HCT116 (cell line): ENCODE results near the gene AP1M2. TPM values are rescaled to one million over a fixed set of nuclear protein-coding genes. Genes with fewer than 3 reads are reported as not detected.

Experiments
- ATAC-seq: fragments of 200-7000 bp; cut with Tn5 transposase; 2 replicates; pipeline ENCODE4 v1.9.1; 2020; ENCODE audit warnings: mild to moderate bottlenecking, moderate library complexity
- BruUV-seq: library from RNA; stranded (reverse); fragments of 400-500 nt; replicated peaks from 2 replicates; lab custom pipeline; 2021; lab: Mats Ljungman, UMichigan
- CTCF ChIA-PET: fragments of 300-600 bp; sonication (Branson Sonifier 250); formaldehyde crosslinking; loops from one replicate; lab custom pipeline; 2021; ENCODE audit warnings: antibody characterized with exemption; lab: Charles Lee
- POLR2A ChIA-PET: fragments of 300-600, 350-600 bp; sonication (Branson Sonifier 250); formaldehyde crosslinking; loops from one replicate; lab custom pipeline; 2021; ENCODE audit warnings: antibody characterized with exemption; lab: Charles Lee
- RAD21 ChIA-PET, 2 experiments: fragments of 300-600 bp; sonication (Branson Sonifier 250); formaldehyde crosslinking; loops; one replicate each; lab custom pipeline; 2023; ENCODE audit warnings: low total read pairs in 2 of 2; ENCODE audit not compliant: uncharacterized antibody in 2 of 2, unreplicated experiment in 2 of 2, low non-redundant PET in 1 of 2; lab: Charles Lee
- DNase-seq: peaks from one replicate; pipeline ENCODE4 v3.0.0-alpha.2; 2010; ENCODE audit warnings: low read depth, low spot score
- H2AFZ ChIP-seq: fragments of 200-600 bp; shearing (Covaris generic), sonication (generic); 2 replicates; pipeline ENCODE4 v1.6.1; 2017; ENCODE audit warnings: low read depth, mixed run types, mixed read lengths, antibody characterized with exemption, low read length; ENCODE audit not compliant: poor library complexity, severe bottlenecking
- H3K27ac ChIP-seq: 2 replicates; pipeline ENCODE4 v1.5.1; 2012; ENCODE audit warnings: low read depth, low read length
- H3K27me3 ChIP-seq: fragments of 200-600 bp; sonication (generic); 2 replicates; pipeline ENCODE4 v1.6.1; 2016; ENCODE audit warnings: mixed run types, low read length, mixed read lengths; ENCODE audit not compliant: insufficient read depth
- H3K36me3 ChIP-seq, 2 experiments: fragments of 200-500 bp in 1 of 2; fragments of 200-600 bp in 1 of 2; sonication (Bioruptor generic) in 1 of 2; sonication (generic) in 1 of 2; 2 replicates each; pipeline versions ENCODE4 v1.5.1 to v1.6.1; 2014 to 2016; ENCODE audit warnings: low read length in 2 of 2, inconsistent platforms in 1 of 2, mixed read lengths in 1 of 2, mixed run types in 1 of 2; ENCODE audit not compliant: insufficient read depth in 2 of 2, control insufficient read depth in 1 of 2
- H3K4me1 ChIP-seq, 2 experiments: fragments of 200-600 bp in 1 of 2; sonication (generic) in 1 of 2; 2 replicates each; pipeline versions ENCODE4 v1.5.1 to v1.6.1; 2012 to 2017; ENCODE audit warnings: low read length in 2 of 2, inconsistent platforms in 1 of 2, mild to moderate bottlenecking in 1 of 2, mixed read lengths in 1 of 2, mixed run types in 1 of 2, moderate library complexity in 1 of 2; ENCODE audit not compliant: insufficient read depth in 2 of 2, control insufficient read depth in 1 of 2
- H3K4me2 ChIP-seq: fragments of 200-600 bp; sonication (generic); 2 replicates; pipeline ENCODE4 v1.6.1; 2017; ENCODE audit warnings: mixed run types, low read length, mixed read lengths
- H3K4me3 ChIP-seq, 2 experiments: fragments of 200-600 bp in 1 of 2; sonication (generic) in 1 of 2; replicated peaks in 1 of 2; 2 replicates each; pipeline ENCODE4 v1.5.1; 2011 to 2016; ENCODE audit warnings: low read length in 2 of 2, control low read depth in 1 of 2, low read depth in 1 of 2, mild to moderate bottlenecking in 1 of 2, mixed read lengths in 1 of 2, mixed run types in 1 of 2
- H3K79me2 ChIP-seq: fragments of 200-600 bp; sonication (generic); 2 replicates; pipeline ENCODE4 v1.6.1; 2017; ENCODE audit warnings: mild to moderate bottlenecking, mixed run types, low read length, moderate library complexity, mixed read lengths; ENCODE audit not compliant: insufficient read depth
- H3K9ac ChIP-seq: fragments of 200-600 bp; sonication (generic); 2 replicates; pipeline ENCODE4 v1.6.1; 2016; ENCODE audit warnings: low read length, mixed read lengths
- H3K9me2 ChIP-seq: fragments of 200-600 bp; sonication (generic), shearing (Covaris generic); 2 replicates; pipeline ENCODE4 v1.6.1; 2017; ENCODE audit warnings: mixed run types, mild to moderate bottlenecking, moderate library complexity; ENCODE audit not compliant: insufficient read depth
- H3K9me3 ChIP-seq, 2 experiments: fragments of 200-500 bp in 1 of 2; fragments of 200-600 bp in 1 of 2; sonication (Bioruptor generic) in 1 of 2; sonication (generic) in 1 of 2; 2 replicates each; pipeline ENCODE4 v1.6.1; 2014 to 2017; ENCODE audit warnings: low read length in 2 of 2, mixed read lengths in 2 of 2, inconsistent platforms in 1 of 2, low read depth in 1 of 2, mild to moderate bottlenecking in 1 of 2, mixed run types in 1 of 2, moderate library complexity in 1 of 2; ENCODE audit not compliant: control insufficient read depth in 1 of 2, insufficient read depth in 1 of 2
- H4K20me1 ChIP-seq: fragments of 200-600 bp; sonication (generic), shearing (Covaris generic); 2 replicates; pipeline ENCODE4 v1.6.1; 2017; ENCODE audit warnings: mixed run types, mild to moderate bottlenecking, moderate library complexity; ENCODE audit not compliant: insufficient read depth
- EZH2phosphoT487 ChIP-seq: fragments of 200-600 bp; IDR thresholded peaks from 2 replicates; pipeline ENCODE4 v1.6.1; 2018; ENCODE audit warnings: antibody characterized with exemption, borderline replicate concordance
- FOSL1 ChIP-seq: IDR thresholded peaks from 2 replicates; pipeline ENCODE4 v1.6.1; 2012; ENCODE audit warnings: low read depth
- MAX ChIP-seq: IDR thresholded peaks from 2 replicates; pipeline ENCODE4 v1.6.1; 2012
- RAD21 ChIP-seq: IDR thresholded peaks from 2 replicates; pipeline ENCODE4 v1.6.1; 2012; ENCODE audit warnings: low read depth, mild to moderate bottlenecking
- REST ChIP-seq: IDR thresholded peaks from 2 replicates; pipeline ENCODE4 v1.6.1; 2012; ENCODE audit warnings: low read depth
- SIN3A ChIP-seq: IDR thresholded peaks from 2 replicates; pipeline ENCODE4 v1.6.1; 2012; ENCODE audit warnings: low read depth
- SP1 ChIP-seq: IDR thresholded peaks from 2 replicates; pipeline ENCODE4 v1.6.1; 2012; ENCODE audit warnings: low read depth
- SRF ChIP-seq: IDR thresholded peaks from 2 replicates; pipeline ENCODE4 v1.6.1; 2012; ENCODE audit warnings: low read depth
- TCF7L2 ChIP-seq: IDR thresholded peaks from 2 replicates; pipeline ENCODE4 v1.7.0; 2011; ENCODE audit warnings: borderline replicate concordance, inconsistent platforms; ENCODE audit not compliant: insufficient read depth, insufficient read length; ENCODE audit errors: extremely low read depth
- YY1 ChIP-seq: IDR thresholded peaks from 2 replicates; pipeline ENCODE4 v1.6.1; 2011; ENCODE audit warnings: low read length, low read depth, moderate library complexity, mild to moderate bottlenecking; ENCODE audit not compliant: insufficient replicate concordance; ENCODE audit errors: extremely low read depth
- ZBTB33 ChIP-seq: IDR thresholded peaks from 2 replicates; pipeline ENCODE4 v1.6.1; 2011; ENCODE audit warnings: mild to moderate bottlenecking, low read length, moderate library complexity; ENCODE audit not compliant: insufficient replicate concordance; ENCODE audit errors: extremely low read depth
- ZFX ChIP-seq: fragments of 450-650 bp; IDR thresholded peaks from 2 replicates; pipeline ENCODE4 v1.6.1; 2017
- ZNF274 ChIP-seq: fragments of 200-500 bp; sonication (Bioruptor generic); IDR thresholded peaks from 2 replicates; pipeline ENCODE4 v1.6.1; 2014; ENCODE audit warnings: mild to moderate bottlenecking, low read depth, low read length, inconsistent platforms
- intact Hi-C: fragments of 100-400 bp; cut with micrococcal nuclease; formaldehyde crosslinking; loops from 2 replicates; pipeline ENCODE4 v1.10.0; 2022
- total RNA-seq: library from RNA; stranded (reverse); gene quantifications from one replicate; pipeline ENCODE4 v1.2.1, GENCODE V29; 2021; ENCODE audit not compliant: unreplicated experiment

AP1M2 gene
- total RNA-seq, 1 experiment from 2014 or later: 111 TPM

- TF ChIP-seq SIN3A (no peak), TCF7L2 (no peak), FOSL1 (no peak), ZNF274 (no peak), EZH2phosphoT487 (no peak), REST (no peak), ZFX (no peak), SP1 (no peak), SRF (no peak), YY1 (no peak)
Observed at GRCh38 chr19:10553943-10554381, 33.1 kb downstream of the AP1M2 start (continued).

GRCh38 chr19:10553087-10553667, 33.9 kb downstream of the AP1M2 start:
- BruUV-seq: TSS peak; percentile 72
- CTCF ChIA-PET: interaction anchor here (0.6 to 2.6 kb wide), 3 partner anchors 11 to 70 kb away, joined by 3 to 15 read pairs (median 8); partner anchors contain the start of genes ATG4D and KEAP1
- ATAC-seq: 0 out of 2 replicates have a peak, but pooled peaks have one; percentile 2

More at GRCh38 chr19:10553087-10553667, 33.9 kb downstream of the AP1M2 start:
- Histone ChIP-seq H3K9me3 (no peaks in the 10 kb centered on the region), H3K27ac (no peak overlapping the region; the same call in 1 of the 2 replicates), H3K79me2 (no peaks in the 10 kb centered on the region; the same call in 1 of the 2 replicates), H3K27me3 (no peaks in the 10 kb centered on the region), H3K4me2 (no peak overlapping the region), H3K9me2 (no peaks in the 10 kb centered on the region), H4K20me1 (no peaks in the 10 kb centered on the region), H3K36me3 (peaks cover 17 to 50% of the 10 kb centered on the region in 2 experiments; a peak in 3 of 4 replicates), H2AFZ (no peak overlapping the region), H3K9ac (no peak overlapping the region), H3K4me3 (no peak overlapping the region), H3K4me1 (no peaks in the 10 kb centered on the region)
- no peak for DNase-seq
- intact Hi-C loops: no loop called here
- ChIA-PET POLR2A (interaction anchor here (0.9 to 1.7 kb wide), 2 partner anchors 10 to 13 kb away, joined by 4 to 5 read pairs; partner anchors contain the start of genes ATG4D and KRI1), RAD21 (interaction anchor here in 1 of 2 experiments (0.7 to 0.9 kb wide), 2 partner anchors 149 to 308 kb away, joined by 3 read pairs; no protein-coding TSS in a partner anchor)
- TF ChIP-seq MAX: peak; percentile 27; the same call in 1 of the 2 replicates
- no peak for TF ChIP-seq SIN3A
- TF ChIP-seq TCF7L2: no peak
- TF ChIP-seq RAD21: no peak
- no peak for TF ChIP-seq ZBTB33
